ENCODE data around the gene BSDC1.

GRCh38 chr1:32335535-32335789 is 58.8 kb downstream of the BSDC1 start:
- no peak for TF ChIP-seq CTCF (conservative IDR thresholded peaks at IDR 0.05)
- no peak for TF ChIP-seq EZH2 (IDR thresholded peaks at IDR 0.05; ENCODE audit: low read depth)

Data from PC-9 (cell line).